ENCODE measurements around the gene IRF2. TPM values are rescaled to one million over a fixed set of nuclear protein-coding genes. Genes with fewer than 3 reads are reported as not detected.

The IRF2 gene
- total RNA-seq, 2 donors from 2014 or later = 17.3 to 24.6 TPM

DNA sequence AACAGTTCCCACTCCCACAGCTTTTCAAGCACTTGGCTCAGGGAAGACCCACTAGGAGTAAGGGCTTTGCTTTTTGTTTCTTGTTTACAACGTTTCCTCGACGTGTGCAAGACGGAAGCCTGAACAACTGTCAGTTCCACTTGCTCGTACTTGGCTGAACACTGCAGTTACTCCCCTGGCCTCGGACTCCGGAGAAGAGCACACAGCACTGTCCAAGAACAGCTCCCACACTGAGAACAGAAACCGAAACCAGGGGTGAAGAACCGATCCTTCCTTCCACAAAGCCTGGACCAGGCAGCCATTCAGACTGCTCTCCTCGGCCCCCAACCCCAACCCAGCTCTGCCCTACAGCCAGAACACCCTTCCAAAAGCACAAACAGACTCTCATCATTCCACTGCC is 25.5 kb downstream of the IRF2 start:
- no peaks in the 10 kb centered on the region for H3K9me3 ChIP-seq (ENCODE audit: control insufficient read depth, low read length)
- no peaks in the 10 kb centered on the region for H3K27me3 Mint-ChIP-seq (ENCODE audit: insufficient read depth)
- WGBS, 2 experiments (ENCODE audit: insufficient coverage in 1 of 2, insufficient read length in 1 of 2) = 83 to 87% methylated on average over 7 to 10 of the region's 10 CpGs
- no peaks in the 10 kb centered on the region for H3K9me3 Mint-ChIP-seq
- no peak overlapping the region for H3K4me3 Mint-ChIP-seq
- H3K27me3 ChIP-seq (ENCODE audit: control insufficient read depth, insufficient read depth, low read length, poor library complexity, severe bottlenecking) = no peaks in the 10 kb centered on the region
- no peak overlapping the region for H3K27ac ChIP-seq (ENCODE audit: low read depth, low read length)
- peak overlapping the region; percentile 72 for H3K27ac Mint-ChIP-seq
- peaks cover 11% of the 10 kb centered on the region for H3K4me1 ChIP-seq (ENCODE audit: control insufficient read depth, insufficient read depth, low read length)
- TF ChIP-seq CTCF (conservative IDR thresholded peaks at IDR 0.05) = no peak
- H3K4me3 ChIP-seq (ENCODE audit: low read length) = no peak overlapping the region
- H3K9ac ChIP-seq (ENCODE audit: extremely low read depth, low read length, poor library complexity, severe bottlenecking) = no peak overlapping the region
- peaks cover 59% of the 10 kb centered on the region for H3K4me1 Mint-ChIP-seq
- no peaks in the 10 kb centered on the region for H3K36me3 ChIP-seq (ENCODE audit: control insufficient read depth, insufficient read depth, low read length)
- no peaks in the 10 kb centered on the region for H3K36me3 Mint-ChIP-seq (ENCODE audit: low read depth)
- no peak for DNase-seq

GRCh38 chr4:184448141-184448540 is 26.2 kb downstream of the IRF2 start:
- no peak for TF ChIP-seq CTCF (conservative IDR thresholded peaks at IDR 0.05)
- no peaks in the 10 kb centered on the region for H3K36me3 ChIP-seq (ENCODE audit: control insufficient read depth, insufficient read depth, low read length)
- no peak overlapping the region for H3K27ac ChIP-seq (ENCODE audit: low read depth, low read length)
- H3K4me1 ChIP-seq (ENCODE audit: control insufficient read depth, insufficient read depth, low read length) = peaks cover 7% of the 10 kb centered on the region
- WGBS, 2 experiments (ENCODE audit: insufficient coverage in 1 of 2, insufficient read length in 1 of 2) = 63 to 76% methylated on average over 1 to 11 of the region's 11 CpGs
- H3K9ac ChIP-seq (ENCODE audit: extremely low read depth, low read length, poor library complexity, severe bottlenecking) = no peak overlapping the region
- Mint-ChIP-seq H3K36me3 (ENCODE audit: low read depth) (no peaks in the 10 kb centered on the region), H3K4me3 (no peak overlapping the region), H3K27me3 (ENCODE audit: insufficient read depth) (no peaks in the 10 kb centered on the region), H3K27ac (no peak overlapping the region), H3K9me3 (no peaks in the 10 kb centered on the region), H3K4me1 (peaks cover 55% of the 10 kb centered on the region)
- H3K4me3 ChIP-seq (ENCODE audit: low read length) = no peak overlapping the region
- DNase-seq = no peak
- no peaks in the 10 kb centered on the region for H3K9me3 ChIP-seq (ENCODE audit: control insufficient read depth, low read length)
- H3K27me3 ChIP-seq (ENCODE audit: control insufficient read depth, insufficient read depth, low read length, poor library complexity, severe bottlenecking) = no peaks in the 10 kb centered on the region

DNA sequence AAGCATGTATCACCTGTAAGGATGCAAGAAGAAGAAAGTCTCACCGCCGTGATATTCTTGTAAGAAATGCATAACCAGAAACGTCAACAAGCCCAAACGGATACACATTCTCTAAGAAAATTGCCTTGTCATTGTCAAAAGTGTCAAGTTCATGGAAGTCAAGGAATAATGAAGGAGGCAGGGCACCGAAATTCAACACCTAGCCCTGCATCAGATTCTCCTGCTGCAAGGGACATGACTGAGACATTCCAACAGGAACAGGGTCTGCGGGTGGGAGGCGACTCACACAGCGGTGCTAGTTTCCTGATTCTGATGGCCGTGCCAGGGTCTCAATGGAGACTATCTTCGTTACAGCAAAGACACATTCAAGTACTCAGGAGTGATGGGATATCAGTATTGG is 26.7 kb downstream of the IRF2 start:
- Mint-ChIP-seq H3K9me3 (no peaks in the 10 kb centered on the region), H3K36me3 (ENCODE audit: low read depth) (no peaks in the 10 kb centered on the region), H3K27me3 (ENCODE audit: insufficient read depth) (no peaks in the 10 kb centered on the region), H3K4me3 (no peak overlapping the region), H3K4me1 (peaks cover 58% of the 10 kb centered on the region), H3K27ac (peak overlapping the region; percentile 65)
- H3K4me1 ChIP-seq (ENCODE audit: control insufficient read depth, insufficient read depth, low read length) = peaks cover 7% of the 10 kb centered on the region
- TF ChIP-seq CTCF (conservative IDR thresholded peaks at IDR 0.05) = no peak
- H3K4me3 ChIP-seq (ENCODE audit: low read length) = no peak overlapping the region
- H3K36me3 ChIP-seq (ENCODE audit: control insufficient read depth, insufficient read depth, low read length) = no peaks in the 10 kb centered on the region
- DNase-seq = peak; percentile 86
- no peak overlapping the region for H3K9ac ChIP-seq (ENCODE audit: extremely low read depth, low read length, poor library complexity, severe bottlenecking)
- H3K27ac ChIP-seq (ENCODE audit: low read depth, low read length) = no peak overlapping the region
- no peaks in the 10 kb centered on the region for H3K9me3 ChIP-seq (ENCODE audit: control insufficient read depth, low read length)
- WGBS, 2 experiments (ENCODE audit: insufficient coverage in 1 of 2, insufficient read length in 1 of 2) = 56 to 59% methylated on average over 9 to 10 of the region's 10 CpGs
- H3K27me3 ChIP-seq (ENCODE audit: control insufficient read depth, insufficient read depth, low read length, poor library complexity, severe bottlenecking) = no peaks in the 10 kb centered on the region

Data from endodermal cell (in vitro differentiated cells).